ENCODE measurements around the gene EBP.

GRCh38 chrX:48505481-48505880 lies 16.1 kb upstream of the EBP start:
- TF ChIP-seq GATA2 (IDR thresholded peaks at IDR 0.05; ENCODE audit: low read depth, low read length) = no peak
- no peak for TF ChIP-seq GATA3 (IDR thresholded peaks at IDR 0.05; ENCODE audit: low read depth, low read length)

Data from SH-SY5Y (cell line).